ENCODE measurements around the gene RAD50. TPM values are rescaled to one million over a fixed set of nuclear protein-coding genes. Genes with fewer than 3 reads are reported as not detected.

The RAD50 gene
- total RNA-seq, 1 donor from 2014 or later, result 55.8 TPM

GRCh38 chr5:132668706-132669454 lies 112.1 kb downstream of the RAD50 start:
- Mint-ChIP-seq H3K9me3 (peaks cover 7% of the 10 kb centered on the region), H3K4me1 (ENCODE audit: low read depth) (peaks cover 38% of the 10 kb centered on the region), H3K27me3 (ENCODE audit: low read depth) (no peaks in the 10 kb centered on the region), H3K27ac (no peak overlapping the region), H3K4me3 (ENCODE audit: low read depth) (no peak overlapping the region), H3K36me3 (ENCODE audit: low read depth) (no peaks in the 10 kb centered on the region)
- no peak for DNase-seq (ENCODE audit: low spot score)
- intact Hi-C loops (cut with micrococcal nuclease), result no loop called here

GRCh38 chr5:132669455-132669820 lies 112.7 kb downstream of the RAD50 start:
- no peaks in the 10 kb centered on the region for H3K27me3 Mint-ChIP-seq (ENCODE audit: low read depth)
- H3K36me3 Mint-ChIP-seq (ENCODE audit: low read depth), result no peaks in the 10 kb centered on the region
- H3K4me1 Mint-ChIP-seq (ENCODE audit: low read depth), result peaks cover 38% of the 10 kb centered on the region
- no peak overlapping the region for H3K4me3 Mint-ChIP-seq (ENCODE audit: low read depth)
- intact Hi-C loops (cut with micrococcal nuclease), result no loop called here
- H3K9me3 Mint-ChIP-seq, result peaks cover 7% of the 10 kb centered on the region
- H3K27ac Mint-ChIP-seq, result no peak overlapping the region
- no peak for DNase-seq (ENCODE audit: low spot score)

- no peak overlapping the region for H3K27ac Mint-ChIP-seq
- intact Hi-C loops (cut with micrococcal nuclease), result no loop called here
- H3K4me1 Mint-ChIP-seq (ENCODE audit: low read depth), result peaks cover 40% of the 10 kb centered on the region
- no peaks in the 10 kb centered on the region for H3K27me3 Mint-ChIP-seq (ENCODE audit: low read depth)
- DNase-seq (ENCODE audit: low spot score), result no peak
- H3K9me3 Mint-ChIP-seq, result peaks cover 7% of the 10 kb centered on the region
- no peak overlapping the region for H3K4me3 Mint-ChIP-seq (ENCODE audit: low read depth)
- peaks cover 2% of the 10 kb centered on the region for H3K36me3 Mint-ChIP-seq (ENCODE audit: low read depth)
These were observed 113.4 kb downstream of the RAD50 start for GRCh38 chr5:132669966-132670882.

GRCh38 chr5:132671000-132671399 lies 114.2 kb downstream of the RAD50 start:
- peaks cover 7% of the 10 kb centered on the region for H3K9me3 Mint-ChIP-seq
- intact Hi-C loops (cut with micrococcal nuclease), result no loop called here
- no peak for DNase-seq (ENCODE audit: low spot score)
- H3K27ac Mint-ChIP-seq, result no peak overlapping the region
- peaks cover 3% of the 10 kb centered on the region for H3K36me3 Mint-ChIP-seq (ENCODE audit: low read depth)
- peaks cover 43% of the 10 kb centered on the region for H3K4me1 Mint-ChIP-seq (ENCODE audit: low read depth)
- no peaks in the 10 kb centered on the region for H3K27me3 Mint-ChIP-seq (ENCODE audit: low read depth)
- H3K4me3 Mint-ChIP-seq (ENCODE audit: low read depth), result no peak overlapping the region

GRCh38 chr5:132673488-132673887 lies 116.7 kb downstream of the RAD50 start:
- Mint-ChIP-seq H3K4me1 (ENCODE audit: low read depth) (peaks cover 40% of the 10 kb centered on the region), H3K36me3 (ENCODE audit: low read depth) (peaks cover 8% of the 10 kb centered on the region), H3K4me3 (ENCODE audit: low read depth) (no peak overlapping the region), H3K27me3 (ENCODE audit: low read depth) (no peaks in the 10 kb centered on the region), H3K9me3 (peaks cover 7% of the 10 kb centered on the region), H3K27ac (peak overlapping the region; percentile 95)
- intact Hi-C loops (cut with micrococcal nuclease), result no loop called here
- DNase-seq (ENCODE audit: low spot score), result no peak

GRCh38 chr5:132673939-132674630 lies 117.3 kb downstream of the RAD50 start, which contains the start of gene IL4:
Gene IL4, plus strand, starts transcription at chr5:132673989. Its CDS starts 62 bp downstream, at chr5:132674051.
- Mint-ChIP-seq H3K4me1 (ENCODE audit: low read depth) (peaks cover 40% of the 10 kb centered on the region), H3K36me3 (ENCODE audit: low read depth) (peaks cover 8% of the 10 kb centered on the region), H3K27me3 (ENCODE audit: low read depth) (no peaks in the 10 kb centered on the region), H3K9me3 (peaks cover 7% of the 10 kb centered on the region), H3K27ac (peak within 1 kb of the TSS; percentile 95), H3K4me3 (ENCODE audit: low read depth) (peak within 1 kb of the TSS; percentile 70)
- no peak for DNase-seq (ENCODE audit: low spot score)
- intact Hi-C loops (cut with micrococcal nuclease), result loop anchor here (1.0 to 2.0 kb wide), 5 partner anchors 11 to 39 kb away; partner anchors contain the start of gene IL13

GRCh38 chr5:132674671-132675506 lies 118.1 kb downstream of the RAD50 start:
- no peak for DNase-seq (ENCODE audit: low spot score)
- Mint-ChIP-seq H3K4me3 (ENCODE audit: low read depth) (peak overlapping the region; percentile 70), H3K9me3 (peaks cover 7% of the 10 kb centered on the region), H3K4me1 (ENCODE audit: low read depth) (peaks cover 40% of the 10 kb centered on the region), H3K27ac (peak overlapping the region; percentile 95), H3K27me3 (ENCODE audit: low read depth) (no peaks in the 10 kb centered on the region), H3K36me3 (ENCODE audit: low read depth) (peaks cover 10% of the 10 kb centered on the region)
- intact Hi-C loops (cut with micrococcal nuclease), result loop anchor here (1.0 to 2.0 kb wide), 5 partner anchors 12 to 40 kb away; partner anchors contain the start of gene IL13

GRCh38 chr5:132675936-132676689 lies 119.3 kb downstream of the RAD50 start:
- Mint-ChIP-seq H3K4me3 (ENCODE audit: low read depth) (no peak overlapping the region), H3K36me3 (ENCODE audit: low read depth) (peaks cover 20% of the 10 kb centered on the region), H3K27ac (peak overlapping the region; percentile 95), H3K27me3 (ENCODE audit: low read depth) (no peaks in the 10 kb centered on the region), H3K4me1 (ENCODE audit: low read depth) (peaks cover 40% of the 10 kb centered on the region), H3K9me3 (peaks cover 2% of the 10 kb centered on the region)
- no peak for DNase-seq (ENCODE audit: low spot score)
- intact Hi-C loops (cut with micrococcal nuclease), result loop anchor here (2.0 kb wide), 1 partner anchor 17 kb away; the partner anchor contains the start of gene IL13

GRCh38 chr5:132677191-132677590 lies 120.4 kb downstream of the RAD50 start:
- no peaks in the 10 kb centered on the region for H3K9me3 Mint-ChIP-seq
- peaks cover 24% of the 10 kb centered on the region for H3K36me3 Mint-ChIP-seq (ENCODE audit: low read depth)
- DNase-seq (ENCODE audit: low spot score), result no peak
- intact Hi-C loops (cut with micrococcal nuclease), result no loop called here
- H3K4me1 Mint-ChIP-seq (ENCODE audit: low read depth), result peaks cover 40% of the 10 kb centered on the region
- H3K4me3 Mint-ChIP-seq (ENCODE audit: low read depth), result no peak overlapping the region
- H3K27ac Mint-ChIP-seq, result no peak overlapping the region
- H3K27me3 Mint-ChIP-seq (ENCODE audit: low read depth), result no peaks in the 10 kb centered on the region

GRCh38 chr5:132677682-132678400 lies 121.1 kb downstream of the RAD50 start:
- Mint-ChIP-seq H3K4me3 (ENCODE audit: low read depth) (no peak overlapping the region), H3K4me1 (ENCODE audit: low read depth) (peaks cover 37% of the 10 kb centered on the region), H3K27me3 (ENCODE audit: low read depth) (no peaks in the 10 kb centered on the region), H3K36me3 (ENCODE audit: low read depth) (peaks cover 24% of the 10 kb centered on the region), H3K9me3 (no peaks in the 10 kb centered on the region), H3K27ac (no peak overlapping the region)
- no peak for DNase-seq (ENCODE audit: low spot score)
- intact Hi-C loops (cut with micrococcal nuclease), result no loop called here

GRCh38 chr5:132678735-132679134 lies 122.0 kb downstream of the RAD50 start:
- Mint-ChIP-seq H3K9me3 (no peaks in the 10 kb centered on the region), H3K4me1 (ENCODE audit: low read depth) (peaks cover 33% of the 10 kb centered on the region), H3K4me3 (ENCODE audit: low read depth) (no peak overlapping the region), H3K27me3 (ENCODE audit: low read depth) (no peaks in the 10 kb centered on the region), H3K36me3 (ENCODE audit: low read depth) (peaks cover 27% of the 10 kb centered on the region), H3K27ac (no peak overlapping the region)
- no peak for DNase-seq (ENCODE audit: low spot score)
- intact Hi-C loops (cut with micrococcal nuclease), result no loop called here

All from activated T-helper 2 cell treated with anti-CD3 and anti-CD28 coated beads, Interferon-gamma antibody, Interleukin-2, Interleukin-4, amounts not matched to agents 10 μg/mL and 5 μg/mL and 100 μg/mL, durations not matched to agents 14 hours and 24 hours and 36 hours (primary cell).